K562 (cell line): ENCODE data around the gene UNC93B1. TPM values are rescaled to one million over a fixed set of nuclear protein-coding genes. Genes with fewer than 3 reads are reported as not detected.

Experiments used
- ATAC-seq: fragments of 200-7000 bp; cut with Tn5 transposase; 3 replicates; pipeline ENCODE4 v1.9.1; 2020; ENCODE audit warnings: moderate library complexity
- BruUV-seq: library from RNA; stranded (reverse); fragments of 400-500 nt; replicated peaks from 2 replicates; lab custom pipeline; 2021; lab: Mats Ljungman, UMichigan
- CTCF ChIA-PET: fragments of 300-600 bp; formaldehyde crosslinking; extraction: SDS; loops from one replicate; lab custom pipeline; 2021; ENCODE audit warnings: low intra/inter-chr PET ratio; lab: Yijun Ruan, JAX
- POLR2A ChIA-PET: fragments of 300-600, 350-650 bp; sonication (Branson Sonifier 250); formaldehyde crosslinking; extraction: SDS; loops from one replicate; lab custom pipeline; 2021; ENCODE audit warnings: antibody characterized with exemption, inconsistent platforms; lab: Yijun Ruan, JAX
- DNase-seq, 4 experiments: peaks; one replicate each; pipeline versions ENCODE4 v3.0.0 to v3.0.0-alpha.2; 2011 to 2018; ENCODE audit warnings: low spot score in 3 of 4, mixed read lengths in 3 of 4; ENCODE audit errors: extremely low read depth in 1 of 4
- FAIRE-seq: peaks from 2 replicates; lab custom pipeline; 2011; peaks lifted over from hg19 to GRCh38; lab: Jason Lieb, UNC
- H2AFZ ChIP-seq: 2 replicates; pipeline ENCODE4 v1.6.0; 2011; ENCODE audit warnings: low read depth, low read length, control low read depth, inconsistent platforms
- H3K27ac ChIP-seq: fragments of 200-600 bp; 3 replicates; pipeline ENCODE4 v1.8.0; 2011; ENCODE audit warnings: low read depth, mild to moderate bottlenecking, control low read depth, inconsistent platforms, low read length, moderate library complexity, mixed read lengths; ENCODE audit errors: extremely low read depth
- H3K27me3 ChIP-seq, 2 experiments: fragments of 300-600 bp in 1 of 2; 2 replicates in 1 of 2; 3 replicates in 1 of 2; pipeline versions ENCODE4 v1.6.0 to v1.8.0; 2011; ENCODE audit warnings: inconsistent platforms in 2 of 2, low read length in 2 of 2, mild to moderate bottlenecking in 1 of 2, mixed read lengths in 1 of 2, moderate library complexity in 1 of 2; ENCODE audit not compliant: control insufficient read depth in 2 of 2, insufficient read depth in 2 of 2
- H3K36me3 ChIP-seq: fragments of 300-600 bp; 3 replicates; pipeline ENCODE4 v1.8.0; 2011; ENCODE audit warnings: mild to moderate bottlenecking, low read length, inconsistent platforms; ENCODE audit not compliant: control insufficient read depth, insufficient read depth
- H3K4me1 ChIP-seq, 2 experiments: fragments of 200-600 bp in 1 of 2; replicated peaks in 1 of 2; 2 replicates in 1 of 2; 3 replicates in 1 of 2; pipeline versions ENCODE4 v1.5.1 to v1.8.0; 2011; ENCODE audit warnings: inconsistent platforms in 2 of 2, low read length in 2 of 2, mild to moderate bottlenecking in 1 of 2, mixed read lengths in 1 of 2, moderate library complexity in 1 of 2; ENCODE audit not compliant: control insufficient read depth in 2 of 2, insufficient read depth in 2 of 2
- H3K4me2 ChIP-seq: 2 replicates; pipeline ENCODE4 v1.6.1; 2011; ENCODE audit warnings: low read length, control low read depth, inconsistent platforms, mixed read lengths; ENCODE audit not compliant: insufficient read depth
- H3K4me3 ChIP-seq: fragments of 200-600 bp; sonication (generic), shearing (Covaris generic); 2 replicates; pipeline ENCODE4 v1.5.1; 2016; ENCODE audit warnings: control low read depth, inconsistent platforms
- H3K79me2 ChIP-seq: fragments of 200-600 bp; 3 replicates; pipeline ENCODE4 v1.8.0; 2011; ENCODE audit warnings: low read length, inconsistent platforms; ENCODE audit not compliant: control insufficient read depth, insufficient read depth
- H3K9ac ChIP-seq, 2 experiments: 2 replicates each; pipeline versions ENCODE4 v1.6.0 to v1.6.1; 2011; ENCODE audit warnings: low read depth in 2 of 2, low read length in 2 of 2, control low read depth in 1 of 2, inconsistent platforms in 1 of 2, mild to moderate bottlenecking in 1 of 2, mixed read lengths in 1 of 2; ENCODE audit not compliant: insufficient read depth in 1 of 2
- H3K9me1 ChIP-seq: one replicate; pipeline ENCODE4 v1.6.0; 2011; ENCODE audit warnings: inconsistent platforms, mild to moderate bottlenecking, low read length, moderate library complexity; ENCODE audit not compliant: control insufficient read depth, insufficient read depth
- H3K9me3 ChIP-seq: replicated peaks from 2 replicates; pipeline ENCODE4 v1.5.1; 2011; ENCODE audit warnings: low read depth, low read length, inconsistent platforms; ENCODE audit not compliant: control insufficient read depth, insufficient read depth
- H4K20me1 ChIP-seq: replicated peaks from 2 replicates; pipeline ENCODE4 v1.6.1; 2011; ENCODE audit warnings: low read length, inconsistent platforms, mixed read lengths; ENCODE audit not compliant: control insufficient read depth, insufficient read depth
- CTCF ChIP-seq, 3 experiments: IDR thresholded peaks in 2 of 3; conservative IDR thresholded peaks in 1 of 3; 2 replicates each; pipeline ENCODE4 v1.5.1; 2011 to 2012; ENCODE audit warnings: low read length in 3 of 3, mild to moderate bottlenecking in 3 of 3, control low read depth in 2 of 3, improper control_type of control experiment in 1 of 3, inconsistent platforms in 1 of 3, low read depth in 1 of 3, mixed read lengths in 1 of 3, moderate library complexity in 1 of 3; ENCODE audit not compliant: insufficient read depth in 2 of 3
- NFRKB ChIP-seq: fragments of 450-650 bp; IDR thresholded peaks from 2 replicates; pipeline ENCODE4 v1.6.1; 2016; ENCODE audit warnings: low read depth
- NR1H2 ChIP-seq: sonication (generic); formaldehyde crosslinking; IDR thresholded peaks from 2 replicates; pipeline ENCODE4 v1.4.0; 2020; ENCODE audit warnings: mild to moderate bottlenecking, missing genetic modification reagents
- RUNX1 ChIP-seq: sonication (generic); IDR thresholded peaks from 2 replicates; pipeline ENCODE4 v1.6.1; 2016; ENCODE audit warnings: antibody characterized with exemption, low read depth
- SMARCA5 ChIP-seq: fragments of 450-650 bp; IDR thresholded peaks from 2 replicates; pipeline ENCODE4 v1.6.1; 2016
- TEAD4 ChIP-seq, 2 experiments: sonication (generic) in 1 of 2; formaldehyde crosslinking in 1 of 2; IDR thresholded peaks; 2 replicates each; pipeline versions ENCODE4 v1.6.1 to v1.8.0; 2012 to 2022; ENCODE audit warnings: borderline replicate concordance in 1 of 2, inconsistent platforms in 1 of 2, low read length in 1 of 2, mild to moderate bottlenecking in 1 of 2, missing genetic modification reagents in 1 of 2
- XRCC4 ChIP-seq: IDR thresholded peaks from one replicate; pipeline ENCODE4 v1.6.1; 2011; ENCODE audit not compliant: insufficient read depth, insufficient read length; ENCODE audit errors: extremely low read depth
- WGBS: fragments of 100-300 bp; shearing (Covaris generic); methylation state at CpG from one replicate; pipeline ENCODE4 v1.1.6; 2016; ENCODE audit warnings: low coverage, mixed read lengths; ENCODE audit not compliant: insufficient coverage; ENCODE audit errors: missing lambda C conversion rate; 5-methylcytosine and 5-hydroxymethylcytosine counted together
- in situ Hi-C: fragments of 300-500 bp; cut with MboI; formaldehyde crosslinking; loops from 4 replicates; pipeline ENCODE4 v1.15.0; 2018; ENCODE audit warnings: inconsistent platforms, mixed read lengths
- intact Hi-C: fragments of 100-400 bp; cut with micrococcal nuclease; formaldehyde crosslinking; loops from 2 replicates; pipeline ENCODE4 v1.14.2; 2022
- polyA plus RNA-seq, 8 experiments: library from polyadenylated mRNA; depleted of rRNA in 4 of 8; stranded (reverse) in 5 of 8; unstranded in 3 of 8; fragments of >200 nt; fragmentation: Nextera tagmentation in 2 of 8; fragmentation: Illumina TruSeq in 1 of 8; extraction: Ambion mirVana in 2 of 8; extraction: Trizol in 1 of 8; gene quantifications; 2 replicates each; pipeline versions ENCODE4 v1.2.1 to v1.2.3, GENCODE V29; 2011 to 2014; ENCODE audit warnings: inconsistent platforms in 1 of 8, missing spikeins in 1 of 8
- total RNA-seq, 7 experiments: library from RNA; depleted of rRNA in 6 of 7; stranded (reverse); fragments of >200 nt in 6 of 7; fragmentation: Illumina TruSeq in 2 of 7; extraction: Trizol in 2 of 7; gene quantifications; 2 replicates each; pipeline versions ENCODE4 v1.2.1 to v1.2.3, GENCODE V29; 2011 to 2021; ENCODE audit warnings: low replicate concordance in 1 of 7

Gene UNC93B1
- total and polyA plus RNA-seq, 9 of the 15 experiments (the other 6 are each of a cell fraction or from before 2014, with no cell fraction given) = 0.10 to 13.6 (median 6.5) TPM

DNA sequence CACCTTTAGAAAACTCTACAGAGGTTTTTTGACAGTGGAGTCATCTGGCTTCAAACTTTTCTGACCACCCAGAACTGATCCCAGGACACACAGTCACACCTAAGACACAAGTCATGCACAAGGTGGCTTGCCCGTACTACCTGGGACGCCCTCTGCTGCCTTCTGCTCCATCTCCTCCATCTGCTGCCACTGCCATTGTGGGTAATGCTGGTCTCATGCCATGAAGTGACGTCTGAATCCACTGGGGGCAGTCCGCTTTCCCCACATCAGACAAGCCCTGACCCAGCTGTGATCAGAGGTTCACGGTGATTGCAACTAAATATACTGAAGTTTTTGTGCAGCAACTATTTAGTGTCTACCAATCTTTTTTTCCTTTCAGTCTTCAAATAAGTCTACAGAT is 21.1 kb upstream of the UNC93B1 start:
- DNase-seq = no peak
- H3K9me3 ChIP-seq = no peaks in the 10 kb centered on the region
- FAIRE-seq = no peak
- TF ChIP-seq NR1H2 (CRISPR knock-in tag) = no peak
- TF ChIP-seq RUNX1 = no peak
- TF ChIP-seq NFRKB = no peak
- no peak for TF ChIP-seq SMARCA5
- TF ChIP-seq TEAD4 (IDR thresholded peaks at IDR 0.05; ENCODE audit: low read length) = no peak
- no peak for TF ChIP-seq TEAD4 (CRISPR knock-in tag; IDR thresholded peaks at IDR 0.05; ENCODE audit: borderline replicate concordance)
- TF ChIP-seq CTCF (IDR thresholded peaks at IDR 0.05 in 2 of 3, conservative IDR thresholded peaks at IDR 0.05 in 1 of 3; ENCODE audit: insufficient read depth in 2 of 3, low read depth in 1 of 3, low read length in 3 of 3) = peak; percentile 26 to 38 (median 32); a peak in 4 of 6 replicates
- TF ChIP-seq XRCC4 = no peak
- H3K79me2 ChIP-seq = no peaks in the 10 kb centered on the region
- POLR2A ChIA-PET = interaction anchor here (0.6 kb wide), 1 partner anchor 184 kb away, joined by 3 read pairs; no protein-coding TSS in a partner anchor
- intact Hi-C loops (no loop called here), in situ Hi-C loops (no loop called here)
- CTCF ChIA-PET = interaction anchor here (0.6 kb wide), 1 partner anchor 1654 kb away, joined by 3 read pairs; no protein-coding TSS in a partner anchor
- H2AFZ ChIP-seq = no peak overlapping the region
- H3K4me1 ChIP-seq = peaks cover 7 to 48% of the 10 kb centered on the region in 2 experiments; a peak in 3 of 5 replicates
- no peaks in the 10 kb centered on the region for H3K27me3 ChIP-seq
- H3K9me1 ChIP-seq = no peaks in the 10 kb centered on the region
- no TSS peak for BruUV-seq
- no peak overlapping the region for H3K9ac ChIP-seq
- no peak overlapping the region for H3K4me3 ChIP-seq
- 28% methylated on average over 5 of the region's 5 CpGs for WGBS
- H3K27ac ChIP-seq = no peak overlapping the region
- H3K4me2 ChIP-seq = no peak overlapping the region
- H3K36me3 ChIP-seq = no peaks in the 10 kb centered on the region
- peaks cover 4% of the 10 kb centered on the region; the same call in 1 of the 2 replicates for H4K20me1 ChIP-seq
- ATAC-seq = peak; percentile 25; the same call in 2 of the 3 replicates
